Activated B cell treated with CpG ODN at 0.5 μM for 24 hours (primary cell): ENCODE measurements around the gene FOXF1. TPM values are rescaled to one million over a fixed set of nuclear protein-coding genes. Genes with fewer than 3 reads are reported as not detected.

Experiments
- ATAC-seq: fragments of 200-7000 bp; cut with Tn5 transposase; one replicate; pipeline ENCODE4 v1.10.0; 2021; ENCODE audit warnings: low read depth, mild to moderate bottlenecking, moderate library complexity
- CTCF ChIA-PET: fragments of 350-600 bp; sonication (Branson Sonifier 250); formaldehyde crosslinking; loops from one replicate; lab custom pipeline; 2021; ENCODE audit warnings: antibody characterized with exemption; lab: Charles Lee
- POLR2A ChIA-PET: fragments of 350-600 bp; sonication (Branson Sonifier 250); formaldehyde crosslinking; loops from one replicate; lab custom pipeline; 2021; ENCODE audit warnings: antibody characterized with exemption; lab: Charles Lee
- DNase-seq: peaks from one replicate; pipeline ENCODE4 v3.0.0; 2022
- H3K27ac Mint-ChIP-seq: one replicate; pipeline ENCODE4 v1.8.0; 2020; ENCODE audit warnings: mixed read lengths
- H3K27me3 Mint-ChIP-seq: one replicate; pipeline ENCODE4 v1.8.0; 2021; ENCODE audit warnings: mixed read lengths
- H3K36me3 Mint-ChIP-seq: one replicate; pipeline ENCODE4 v1.8.0; 2021; ENCODE audit warnings: low read depth, mixed read lengths
- H3K4me1 Mint-ChIP-seq: one replicate; pipeline ENCODE4 v1.8.0; 2021; ENCODE audit warnings: mixed read lengths
- H3K4me3 Mint-ChIP-seq: one replicate; pipeline ENCODE4 v1.8.0; 2020; ENCODE audit warnings: mild to moderate bottlenecking, mixed read lengths
- H3K9me3 Mint-ChIP-seq: one replicate; pipeline ENCODE4 v1.8.0; 2020; ENCODE audit warnings: mixed read lengths
- intact Hi-C: fragments of 100-400 bp; cut with micrococcal nuclease; formaldehyde crosslinking; loops from one replicate; pipeline ENCODE4 v1.15.1; 2024
- total RNA-seq: library from RNA; stranded (reverse); gene quantifications from 2 replicates; pipeline ENCODE4 v1.2.3, GENCODE V29; 2022
- TF ChIP-seq, protein P1 (sequence below): fragments of 200-600 bp; IDR thresholded peaks from one replicate; pipeline ENCODE4 v1.8.0; 2022; ENCODE audit warnings: antibody characterized with exemption, mild to moderate bottlenecking

The FOXF1 gene
- total RNA-seq, 1 donor from 2014 or later = not detected

DNA sequence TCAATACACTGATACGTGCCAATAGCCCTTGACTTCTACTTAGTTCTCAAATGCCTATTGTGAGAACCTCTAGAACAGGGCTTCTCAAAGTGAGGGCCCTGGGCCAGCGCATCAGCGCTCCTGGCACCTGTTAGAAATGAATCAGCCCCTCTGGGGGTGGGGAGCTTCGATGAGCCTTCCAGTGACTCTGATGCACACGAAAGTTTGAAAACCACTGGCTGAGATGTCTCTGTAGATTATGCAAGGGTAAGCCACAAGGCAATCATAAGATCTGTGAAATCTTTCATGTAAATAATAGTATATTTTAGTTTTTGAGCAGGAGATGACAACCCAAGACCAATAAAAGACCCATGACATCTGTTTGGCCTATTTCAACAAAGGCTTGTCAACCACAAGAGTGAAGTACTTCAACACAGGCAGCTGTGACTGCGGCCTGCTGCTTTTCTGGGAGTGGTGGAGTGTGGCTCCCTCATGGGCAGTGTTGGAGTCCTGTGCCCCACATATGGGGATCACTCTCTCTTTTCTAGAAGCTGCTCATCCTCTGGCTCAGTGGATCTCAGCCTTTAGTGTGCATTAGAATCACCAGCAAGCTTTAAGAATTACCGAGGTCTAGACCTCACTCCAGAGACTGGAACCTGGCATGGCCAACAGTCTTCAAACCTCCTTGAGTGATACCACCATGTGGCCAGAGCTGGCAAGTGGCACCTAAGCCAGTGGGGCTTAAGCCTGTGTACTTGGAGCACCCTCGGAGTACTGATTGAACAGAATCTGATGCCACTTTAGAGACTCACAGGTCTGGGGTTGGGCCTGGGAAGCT lies 39.0 kb downstream of the FOXF1 start:
- Mint-ChIP-seq H3K27me3 (no peaks in the 10 kb centered on the region), H3K4me3 (no peak overlapping the region), H3K4me1 (peaks cover 10% of the 10 kb centered on the region), H3K9me3 (no peaks in the 10 kb centered on the region), H3K36me3 (peaks cover 66% of the 10 kb centered on the region), H3K27ac (no peak overlapping the region)
- ChIA-PET CTCF (no interaction called here), POLR2A (no interaction called here)
- TF ChIP-seq, protein P1, sequence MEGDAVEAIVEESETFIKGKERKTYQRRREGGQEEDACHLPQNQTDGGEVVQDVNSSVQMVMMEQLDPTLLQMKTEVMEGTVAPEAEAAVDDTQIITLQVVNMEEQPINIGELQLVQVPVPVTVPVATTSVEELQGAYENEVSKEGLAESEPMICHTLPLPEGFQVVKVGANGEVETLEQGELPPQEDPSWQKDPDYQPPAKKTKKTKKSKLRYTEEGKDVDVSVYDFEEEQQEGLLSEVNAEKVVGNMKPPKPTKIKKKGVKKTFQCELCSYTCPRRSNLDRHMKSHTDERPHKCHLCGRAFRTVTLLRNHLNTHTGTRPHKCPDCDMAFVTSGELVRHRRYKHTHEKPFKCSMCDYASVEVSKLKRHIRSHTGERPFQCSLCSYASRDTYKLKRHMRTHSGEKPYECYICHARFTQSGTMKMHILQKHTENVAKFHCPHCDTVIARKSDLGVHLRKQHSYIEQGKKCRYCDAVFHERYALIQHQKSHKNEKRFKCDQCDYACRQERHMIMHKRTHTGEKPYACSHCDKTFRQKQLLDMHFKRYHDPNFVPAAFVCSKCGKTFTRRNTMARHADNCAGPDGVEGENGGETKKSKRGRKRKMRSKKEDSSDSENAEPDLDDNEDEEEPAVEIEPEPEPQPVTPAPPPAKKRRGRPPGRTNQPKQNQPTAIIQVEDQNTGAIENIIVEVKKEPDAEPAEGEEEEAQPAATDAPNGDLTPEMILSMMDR = no peak
- DNase-seq = no peak
- intact Hi-C loops = no loop called here
- ATAC-seq = no peak

GRCh38 chr16:86549893-86550190 lies 39.5 kb downstream of the FOXF1 start:
- H3K36me3 Mint-ChIP-seq = peaks cover 62% of the 10 kb centered on the region
- TF ChIP-seq, protein P1 = no peak
- H3K27ac Mint-ChIP-seq = no peak overlapping the region
- no peaks in the 10 kb centered on the region for H3K27me3 Mint-ChIP-seq
- CTCF ChIA-PET = no interaction called here
- no peak for ATAC-seq
- H3K4me3 Mint-ChIP-seq = no peak overlapping the region
- DNase-seq = no peak
- intact Hi-C loops = no loop called here
- no peaks in the 10 kb centered on the region for H3K9me3 Mint-ChIP-seq
- POLR2A ChIA-PET = no interaction called here
- peaks cover 12% of the 10 kb centered on the region for H3K4me1 Mint-ChIP-seq

DNA sequence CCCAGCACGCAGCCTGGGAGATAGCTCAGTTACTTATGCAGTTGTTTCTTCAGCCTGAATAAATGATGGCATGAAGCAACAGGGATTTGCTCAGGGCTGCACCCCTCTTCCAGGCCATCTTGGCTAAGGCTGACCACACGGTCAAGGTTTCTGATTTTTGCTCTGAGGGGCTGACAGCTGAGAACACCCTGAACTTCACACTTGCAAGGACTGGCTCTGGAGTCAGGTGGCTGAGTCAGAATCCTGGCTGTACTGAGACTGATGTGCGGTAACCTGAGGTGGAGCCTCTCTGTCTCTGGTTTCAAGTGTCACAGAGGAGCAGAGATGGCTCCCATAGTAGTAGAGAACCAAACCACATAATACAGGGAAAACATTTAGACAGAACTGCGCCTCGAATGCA lies 40.0 kb downstream of the FOXF1 start:
- DNase-seq = no peak
- Mint-ChIP-seq H3K27me3 (no peaks in the 10 kb centered on the region), H3K27ac (no peak overlapping the region), H3K36me3 (peaks cover 62% of the 10 kb centered on the region), H3K4me3 (no peak overlapping the region), H3K9me3 (no peaks in the 10 kb centered on the region), H3K4me1 (peaks cover 16% of the 10 kb centered on the region)
- intact Hi-C loops = no loop called here
- TF ChIP-seq, protein P1 = no peak
- ATAC-seq = no peak
- ChIA-PET CTCF (no interaction called here), POLR2A (no interaction called here)

- Mint-ChIP-seq H3K27ac (no peak overlapping the region), H3K4me3 (peak overlapping the region; percentile 95), H3K9me3 (no peaks in the 10 kb centered on the region), H3K27me3 (no peaks in the 10 kb centered on the region), H3K4me1 (peaks cover 22% of the 10 kb centered on the region), H3K36me3 (peaks cover 35% of the 10 kb centered on the region)
- TF ChIP-seq, protein P1 = no peak
- no peak for ATAC-seq
- ChIA-PET CTCF (no interaction called here), POLR2A (interaction anchor here (1.2 kb wide), 1 partner anchor 51 kb away, joined by 3 read pairs; no protein-coding TSS in a partner anchor)
- DNase-seq = no peak
- intact Hi-C loops = no loop called here
Measured at GRCh38 chr16:86553356-86553755, 43.0 kb downstream of the FOXF1 start.

- ChIA-PET CTCF (no interaction called here), POLR2A (interaction anchor here (1.2 kb wide), 1 partner anchor 50 kb away, joined by 3 read pairs; no protein-coding TSS in a partner anchor)
- Mint-ChIP-seq H3K36me3 (peaks cover 30% of the 10 kb centered on the region), H3K4me1 (peaks cover 22% of the 10 kb centered on the region), H3K4me3 (peak overlapping the region; percentile 95), H3K9me3 (no peaks in the 10 kb centered on the region), H3K27me3 (no peaks in the 10 kb centered on the region), H3K27ac (peak overlapping the region; percentile 95)
- no peak for DNase-seq
- no peak for ATAC-seq
- TF ChIP-seq, protein P1 = no peak
- intact Hi-C loops = no loop called here
Measured at GRCh38 chr16:86554599-86554916, 44.2 kb downstream of the FOXF1 start.
